Peyer's patch (tissue), 4 donors: ENCODE data around the gene CDK10.

Experiments
- POLR2A ChIP-seq, 2 donors: fragments of 450-650 bp; IDR thresholded peaks; one replicate each; pipeline ENCODE4 v1.5.1; 2017; ENCODE audit warnings: antibody characterized with exemption in 2 of 2, mild to moderate bottlenecking in 2 of 2, moderate library complexity in 2 of 2
- TF ChIP-seq, protein P1 (sequence below), 6 experiments: fragments of 450-650 bp in 4 of 6; fragments of 200-600 bp in 2 of 6; sonication (generic) in 1 of 6; IDR thresholded peaks; one replicate each; pipeline ENCODE4 v1.5.1; 2017 to 2019; ENCODE audit warnings: antibody characterized with exemption in 6 of 6, mild to moderate bottlenecking in 3 of 6, moderate library complexity in 1 of 6

DNA sequence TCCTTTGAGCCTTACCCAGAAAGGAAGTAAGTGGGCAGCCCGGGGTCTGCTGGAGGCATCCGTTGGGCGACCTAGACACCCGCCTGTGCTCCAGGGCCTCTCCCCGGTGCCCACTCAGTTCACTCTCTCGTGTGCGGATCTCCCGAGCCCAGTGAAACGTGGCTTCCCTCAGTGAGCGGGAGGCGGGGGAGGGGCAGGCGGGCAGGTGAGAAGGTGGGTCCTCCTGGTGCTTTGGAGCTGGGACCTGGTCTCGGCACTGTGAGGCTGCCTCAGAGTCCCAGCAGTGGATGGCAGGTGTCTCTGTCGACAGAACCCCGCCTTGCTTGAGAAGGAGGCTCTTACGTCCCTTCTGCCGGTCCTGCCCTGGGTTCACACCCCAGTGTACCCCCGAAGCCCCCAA lies 42.8 kb downstream of the CDK10 start:
- TF ChIP-seq, protein P1, sequence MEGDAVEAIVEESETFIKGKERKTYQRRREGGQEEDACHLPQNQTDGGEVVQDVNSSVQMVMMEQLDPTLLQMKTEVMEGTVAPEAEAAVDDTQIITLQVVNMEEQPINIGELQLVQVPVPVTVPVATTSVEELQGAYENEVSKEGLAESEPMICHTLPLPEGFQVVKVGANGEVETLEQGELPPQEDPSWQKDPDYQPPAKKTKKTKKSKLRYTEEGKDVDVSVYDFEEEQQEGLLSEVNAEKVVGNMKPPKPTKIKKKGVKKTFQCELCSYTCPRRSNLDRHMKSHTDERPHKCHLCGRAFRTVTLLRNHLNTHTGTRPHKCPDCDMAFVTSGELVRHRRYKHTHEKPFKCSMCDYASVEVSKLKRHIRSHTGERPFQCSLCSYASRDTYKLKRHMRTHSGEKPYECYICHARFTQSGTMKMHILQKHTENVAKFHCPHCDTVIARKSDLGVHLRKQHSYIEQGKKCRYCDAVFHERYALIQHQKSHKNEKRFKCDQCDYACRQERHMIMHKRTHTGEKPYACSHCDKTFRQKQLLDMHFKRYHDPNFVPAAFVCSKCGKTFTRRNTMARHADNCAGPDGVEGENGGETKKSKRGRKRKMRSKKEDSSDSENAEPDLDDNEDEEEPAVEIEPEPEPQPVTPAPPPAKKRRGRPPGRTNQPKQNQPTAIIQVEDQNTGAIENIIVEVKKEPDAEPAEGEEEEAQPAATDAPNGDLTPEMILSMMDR (IDR thresholded peaks at IDR 0.05): no peak
- TF ChIP-seq POLR2A (IDR thresholded peaks at IDR 0.05): no peak
